NCI-H2029 (cell line): ENCODE results near the gene CHIA.
"Not testable (repeated sequence)": the region's sequence is repeated elsewhere in the genome, so short reads cannot be mapped to it uniquely, and the experiment has no call there.

Experiments
- DNase-seq: peaks from one replicate; lab custom pipeline; 2025; lab: John Stamatoyannopoulos, UW

Gene CHIA

GRCh38 chr1:111285879-111286278 lies 4.8 kb upstream of the CHIA start:
- no peak for DNase-seq

DNA sequence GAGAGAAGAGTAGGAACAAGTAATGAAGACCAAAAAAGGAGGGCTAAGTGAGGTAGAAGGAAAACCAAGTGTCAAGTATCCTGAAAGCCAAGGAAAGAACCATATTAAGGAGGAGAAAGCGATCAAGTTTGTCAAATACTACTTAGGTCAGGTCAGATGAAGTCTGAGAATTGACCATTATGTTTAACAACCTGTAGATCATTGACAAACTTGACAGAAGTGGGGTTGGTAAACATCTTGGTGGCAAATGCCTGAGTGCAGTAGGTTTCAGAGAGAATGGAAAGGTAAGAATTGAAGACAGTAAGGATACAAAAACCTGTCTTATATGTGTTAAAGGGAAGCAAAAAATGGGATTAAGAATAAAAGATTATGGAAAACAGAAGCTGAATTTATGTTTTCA lies 3.7 kb upstream of the CHIA start:
- DNase-seq = no peak

- no peak for DNase-seq
Observed at GRCh38 chr1:111289371-111289770, 1.3 kb upstream of the CHIA start.

- DNase-seq = no peak
Observed at GRCh38 chr1:111290104-111290503, 547 bp upstream of the CHIA start.

- DNase-seq = no peak
Observed at GRCh38 chr1:111294390-111294789, 3.7 kb downstream of the CHIA start.

- DNase-seq = no peak
Observed at GRCh38 chr1:111302374-111302773, 11.7 kb downstream of the CHIA start.

DNA sequence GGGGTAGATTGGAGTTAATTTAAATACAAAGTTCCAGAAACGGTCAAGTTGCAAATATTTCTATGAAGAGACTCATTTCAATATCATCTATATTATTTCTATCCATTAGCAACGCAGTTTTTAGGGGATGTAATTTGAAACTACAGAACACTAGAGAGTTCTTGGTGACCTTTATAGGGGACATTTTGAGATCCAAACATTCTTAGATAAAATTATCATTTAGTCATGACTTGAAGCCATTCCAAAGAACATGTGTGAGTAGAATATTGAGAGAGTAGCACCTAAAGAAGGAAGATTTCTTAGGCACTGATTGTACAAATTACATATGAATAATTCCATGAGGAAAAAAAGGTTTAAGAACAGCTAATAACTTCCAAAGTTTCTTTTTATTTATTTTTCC lies 19.0 kb downstream of the CHIA start:
- DNase-seq = no peak

GRCh38 chr1:111318523-111318922 lies 27.9 kb downstream of the CHIA start:
- DNase-seq = no peak

DNA sequence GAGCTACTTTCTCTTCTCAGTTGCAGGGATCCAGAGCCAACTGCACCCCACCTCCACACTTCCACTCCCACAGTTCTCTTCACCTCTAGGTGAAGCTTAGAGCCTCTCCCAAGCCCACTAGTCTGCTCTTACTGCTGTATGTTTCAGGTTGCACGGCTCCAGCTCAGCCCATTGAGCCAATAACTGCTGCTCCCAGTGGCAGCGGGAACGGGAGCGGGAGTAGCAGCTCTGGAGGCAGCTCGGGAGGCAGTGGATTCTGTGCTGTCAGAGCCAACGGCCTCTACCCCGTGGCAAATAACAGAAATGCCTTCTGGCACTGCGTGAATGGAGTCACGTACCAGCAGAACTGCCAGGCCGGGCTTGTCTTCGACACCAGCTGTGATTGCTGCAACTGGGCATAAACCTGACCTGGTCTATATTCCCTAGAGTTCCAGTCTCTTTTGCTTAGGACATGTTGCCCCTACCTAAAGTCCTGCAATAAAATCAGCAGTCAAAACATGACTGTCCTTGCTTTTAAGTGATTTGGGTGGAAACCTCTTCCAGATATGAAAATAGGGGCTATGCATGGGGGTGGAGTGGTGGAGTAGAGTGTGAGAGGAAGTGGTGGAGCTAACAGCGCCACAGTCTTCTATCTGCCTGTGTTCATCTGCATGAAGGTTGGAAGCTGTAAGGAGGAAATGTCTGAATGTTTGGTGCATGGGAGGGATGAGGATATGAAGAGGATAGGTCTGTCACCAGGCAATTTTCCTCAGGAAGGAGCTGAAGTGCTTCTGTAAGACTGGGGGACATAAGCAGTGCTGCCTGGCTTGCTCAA lies 29.6 kb downstream of the CHIA start:
- no peak for DNase-seq

GRCh38 chr1:111323231-111323630 lies 32.6 kb downstream of the CHIA start:
- no peak for DNase-seq

DNA sequence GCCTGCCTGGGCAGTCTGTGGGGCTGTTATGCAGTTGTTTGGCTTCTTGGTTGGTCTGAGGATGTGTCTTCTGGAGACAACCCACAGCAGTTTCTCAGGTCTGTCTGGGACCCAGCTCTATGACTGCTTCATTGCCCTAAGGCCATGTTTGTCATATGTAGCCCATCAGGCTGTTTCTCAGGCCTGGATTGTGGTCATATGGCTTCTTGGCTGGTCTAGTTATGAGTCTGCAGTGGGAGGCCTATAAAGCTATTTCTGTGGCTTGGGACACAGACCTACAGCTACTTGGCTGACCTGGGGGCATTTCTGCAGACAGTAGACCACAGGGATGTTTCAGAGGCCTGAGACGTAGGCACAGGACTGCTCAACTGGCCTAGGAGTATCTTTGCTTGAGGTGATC lies 41.5 kb downstream of the CHIA start:
- DNase-seq = no peak

DNA sequence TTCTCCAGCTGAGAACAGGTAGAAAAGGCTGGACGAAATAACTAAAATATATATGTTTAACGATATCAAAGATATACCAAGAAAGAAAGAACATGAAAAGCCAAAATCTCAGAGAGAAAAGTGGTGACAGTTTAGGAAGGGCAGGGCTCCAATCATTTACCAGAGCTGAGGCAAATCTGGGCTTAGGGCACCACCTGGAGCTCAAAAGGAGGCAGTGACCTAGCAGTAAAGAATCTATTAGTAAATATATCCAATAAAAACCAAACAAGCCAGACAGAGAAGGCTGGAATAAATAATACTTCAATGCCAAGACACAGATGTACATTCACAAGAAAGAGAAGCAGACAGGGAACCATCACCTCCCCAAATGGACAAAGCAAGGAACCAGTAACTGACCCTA lies 43.5 kb downstream of the CHIA start:
- DNase-seq = peak; percentile 28

- not testable (repeated sequence) for DNase-seq
Observed at GRCh38 chr1:111335214-111335877, 44.7 kb downstream of the CHIA start.

GRCh38 chr1:111338849-111339248 lies 48.2 kb downstream of the CHIA start:
- DNase-seq = not testable (repeated sequence)

DNA sequence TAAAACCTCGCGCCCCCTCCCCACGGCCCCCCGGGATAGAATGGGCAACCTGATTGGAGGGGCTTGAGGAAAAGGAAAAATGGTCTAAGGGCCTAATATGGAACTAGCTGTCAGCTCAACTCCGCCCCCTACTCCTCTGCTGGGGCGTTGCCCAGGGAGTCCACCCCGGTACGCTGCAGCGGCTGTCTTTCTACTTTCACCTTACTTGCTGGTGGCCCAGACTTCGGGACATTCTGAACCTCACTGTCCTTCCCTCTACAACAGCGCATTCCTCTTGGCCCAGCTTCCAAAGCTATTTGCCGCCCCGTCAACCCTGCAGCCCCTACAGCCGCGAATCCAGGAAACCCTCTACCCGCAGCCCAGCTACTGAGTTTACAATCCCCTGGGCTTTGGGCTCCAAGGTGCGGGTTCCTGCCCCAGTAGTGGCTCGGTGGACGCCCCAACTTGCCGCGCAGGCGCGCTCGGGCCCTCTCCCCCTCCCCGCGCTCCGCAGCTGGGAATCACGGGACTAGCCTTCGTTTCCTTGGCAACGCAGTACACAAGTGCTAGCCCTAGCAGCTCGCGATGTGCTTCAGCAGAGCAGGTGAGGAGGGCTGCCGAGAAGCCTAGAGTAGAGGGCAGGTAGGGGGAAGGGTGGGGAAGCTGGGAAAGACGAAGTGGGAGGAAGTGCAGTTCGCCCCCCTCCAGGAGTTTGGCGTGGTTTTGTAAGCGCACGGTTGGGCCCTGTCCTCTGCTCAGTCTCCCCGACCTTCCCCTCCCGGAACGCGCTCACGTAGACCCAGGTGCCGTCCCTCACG lies 55.6 kb downstream of the CHIA start:
- peak; percentile 93 for DNase-seq

DNA sequence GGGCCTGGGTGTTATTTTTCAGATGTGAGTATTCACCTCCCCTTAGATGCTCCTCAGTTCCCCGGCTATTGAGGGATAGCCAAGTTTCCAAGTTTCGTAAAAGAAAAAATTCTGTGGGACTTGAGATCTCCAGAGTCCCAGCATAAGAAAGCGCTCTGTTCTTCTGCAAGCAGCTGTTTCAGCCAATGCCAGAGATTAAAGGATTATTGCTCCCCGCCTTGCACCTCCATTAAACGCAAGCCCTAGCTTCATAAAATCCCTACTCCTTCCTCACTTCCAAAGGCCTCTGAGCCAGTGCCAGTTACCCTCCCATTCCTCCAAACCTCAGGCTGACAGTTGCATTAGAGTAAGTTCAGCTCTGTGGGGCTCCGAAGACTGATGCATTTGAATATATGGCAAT lies 56.4 kb downstream of the CHIA start:
- DNase-seq = no peak

DNA sequence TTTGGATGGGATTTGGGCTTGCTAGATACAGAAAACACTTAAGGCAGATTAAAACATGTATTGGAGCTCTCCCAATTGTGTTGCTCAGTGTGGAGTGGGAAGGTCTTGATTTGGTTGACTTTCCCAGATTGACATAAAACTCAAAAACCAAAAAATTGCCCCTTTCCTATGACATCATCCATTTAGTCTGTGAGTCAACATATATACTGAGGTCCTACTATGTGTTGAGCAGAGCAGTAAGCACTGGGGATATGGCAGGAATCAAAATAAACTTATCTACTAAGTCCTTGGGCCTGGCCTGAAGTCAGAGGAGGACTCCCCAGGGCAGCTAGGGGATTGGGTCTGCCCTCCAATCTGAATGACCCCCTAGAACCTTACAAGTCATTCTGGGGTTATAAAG lies 61.0 kb downstream of the CHIA start:
- no peak for DNase-seq

- DNase-seq = no peak
Observed at GRCh38 chr1:111354584-111354983, 63.9 kb downstream of the CHIA start.

- no peak for DNase-seq
Observed at GRCh38 chr1:111358964-111359363, 68.3 kb downstream of the CHIA start.

DNA sequence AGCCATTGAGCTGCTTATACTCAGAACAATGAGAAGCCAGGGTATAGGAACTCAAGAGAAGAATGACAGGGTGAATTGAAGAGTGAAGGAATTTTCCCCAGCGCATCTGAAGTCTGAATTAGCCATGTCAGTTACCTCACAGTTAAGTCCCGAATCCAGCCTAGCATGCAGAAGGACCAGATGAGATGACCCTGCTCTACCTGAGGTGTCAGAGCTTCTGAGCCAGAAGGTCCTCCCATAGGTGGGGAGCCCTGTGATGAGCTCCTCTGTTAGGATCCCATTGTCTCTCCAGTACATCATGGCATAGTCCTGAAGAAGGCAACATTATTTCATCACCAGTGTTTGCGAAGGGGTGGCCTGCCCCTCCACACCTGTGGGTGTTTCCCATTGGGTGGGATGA lies 68.7 kb downstream of the CHIA start:
- DNase-seq = no peak

DNA sequence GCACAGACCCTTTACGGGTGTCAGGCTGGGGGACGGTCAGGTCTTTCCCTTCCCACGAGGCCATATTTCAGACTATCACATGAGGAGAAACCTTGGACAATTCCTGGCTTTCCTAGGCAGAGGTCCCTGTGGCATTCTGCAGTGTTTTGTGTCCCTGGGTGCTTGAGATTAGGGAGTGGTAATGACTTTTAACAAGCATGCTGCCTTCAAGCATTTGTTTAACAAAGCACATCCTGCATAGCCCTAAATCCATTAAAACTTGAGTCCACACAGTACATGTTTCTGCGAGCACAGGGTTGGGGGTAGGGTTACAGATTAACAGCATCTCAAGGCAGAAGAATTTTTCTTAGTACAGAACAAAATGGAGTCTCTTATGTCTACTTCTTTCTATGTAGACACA lies 69.6 kb downstream of the CHIA start:
- not testable (repeated sequence) for DNase-seq

- DNase-seq = no peak
Observed at GRCh38 chr1:111361761-111362160, 71.1 kb downstream of the CHIA start.

- no peak for DNase-seq
Observed at GRCh38 chr1:111364690-111365089, 74.0 kb downstream of the CHIA start.
